CD4-positive, alpha-beta memory T cell (primary cell): ENCODE results near the gene UBL5. TPM values are rescaled to one million over a fixed set of nuclear protein-coding genes. Genes with fewer than 3 reads are reported as not detected.

Experiments used
- CTCF ChIA-PET: fragments of 350-600 bp; sonication (Branson Sonifier 250); formaldehyde crosslinking; loops from one replicate; lab custom pipeline; 2021; ENCODE audit warnings: inconsistent platforms; ENCODE audit not compliant: partially characterized antibody; lab: Charles Lee
- POLR2A ChIA-PET: fragments of 350-600 bp; sonication (Branson Sonifier 250); formaldehyde crosslinking; loops from one replicate; lab custom pipeline; 2021; ENCODE audit not compliant: partially characterized antibody; lab: Charles Lee
- DNase-seq, 5 donors: peaks; one replicate each; pipeline versions ENCODE4 v3.0.0 to v3.0.0-alpha.2; 2020 to 2022; ENCODE audit warnings: mixed read lengths in 1 of 5
- H3K27ac ChIP-seq: one replicate; pipeline ENCODE4 v1.7.0; 2013; ENCODE audit warnings: low read depth, low read length
- H3K27me3 ChIP-seq: 2 replicates; pipeline ENCODE4 v1.7.0; 2013; ENCODE audit warnings: mild to moderate bottlenecking, low read length, moderate library complexity; ENCODE audit not compliant: insufficient read depth
- H3K36me3 ChIP-seq: 2 replicates; pipeline ENCODE4 v1.7.0; 2013; ENCODE audit warnings: mild to moderate bottlenecking, low read length, moderate library complexity; ENCODE audit not compliant: insufficient read depth
- H3K4me1 ChIP-seq: 2 replicates; pipeline ENCODE4 v1.7.0; 2013; ENCODE audit warnings: mild to moderate bottlenecking, low read length, moderate library complexity; ENCODE audit not compliant: insufficient read depth
- H3K4me3 ChIP-seq, 2 donors: one replicate each; pipeline ENCODE4 v1.7.0; 2013; ENCODE audit warnings: low read length in 2 of 2, mild to moderate bottlenecking in 1 of 2
- H3K9me3 ChIP-seq, 2 donors: one replicate each; pipeline ENCODE4 v1.7.0; 2013; ENCODE audit warnings: low read length in 2 of 2, control low read depth in 1 of 2; ENCODE audit not compliant: control insufficient read depth in 1 of 2
- H3K27ac Mint-ChIP-seq, 7 donors: one replicate each; pipeline ENCODE4 v1.8.0; 2020 to 2021; ENCODE audit warnings: mixed read lengths in 7 of 7, mild to moderate bottlenecking in 6 of 7, inconsistent platforms in 3 of 7, moderate library complexity in 3 of 7
- H3K27me3 Mint-ChIP-seq, 2 donors: one replicate each; pipeline ENCODE4 v1.8.0; 2020 to 2021; ENCODE audit warnings: mixed read lengths in 2 of 2
- H3K36me3 Mint-ChIP-seq, 2 donors: one replicate each; pipeline ENCODE4 v1.8.0; 2020 to 2021; ENCODE audit warnings: mixed read lengths in 2 of 2, inconsistent platforms in 1 of 2, mild to moderate bottlenecking in 1 of 2
- H3K4me1 Mint-ChIP-seq, 4 donors: one replicate each; pipeline ENCODE4 v1.8.0; 2020 to 2021; ENCODE audit warnings: mixed read lengths in 4 of 4, mild to moderate bottlenecking in 1 of 4
- H3K4me3 Mint-ChIP-seq, 8 donors: one replicate each; pipeline ENCODE4 v1.8.0; 2020 to 2021; ENCODE audit warnings: mixed read lengths in 8 of 8, mild to moderate bottlenecking in 7 of 8, moderate library complexity in 6 of 8, inconsistent platforms in 3 of 8
- H3K9me3 Mint-ChIP-seq, 8 donors: one replicate each; pipeline ENCODE4 v1.8.0; 2020 to 2021; ENCODE audit warnings: mixed read lengths in 8 of 8, mild to moderate bottlenecking in 5 of 8, inconsistent platforms in 3 of 8, moderate library complexity in 1 of 8
- intact Hi-C: fragments of 100-400 bp; cut with micrococcal nuclease; formaldehyde crosslinking; loops from one replicate; pipeline ENCODE4 v1.15.1; 2023
- polyA plus RNA-seq, 2 donors: library from polyadenylated mRNA; unstranded; fragments of 300-500 nt; fragmentation: Illumina TruSeq; gene quantifications; one replicate each; pipeline ENCODE4 v1.2.3, GENCODE V29; 2021
- total RNA-seq, 2 experiments: library from RNA; stranded (reverse); gene quantifications; one replicate each; pipeline ENCODE4 v1.2.3, GENCODE V29; 2021

The UBL5 gene
- total and polyA plus RNA-seq, 4 experiments from 2014 or later, result 241 to 753 (median 475) TPM

GRCh38 chr19:9857920-9858746 is 30.4 kb downstream of the UBL5 start:
- Histone ChIP-seq H3K9me3 (no peaks in the 10 kb centered on the region), H3K36me3 (no peaks in the 10 kb centered on the region), H3K4me1 (peaks cover 85% of the 10 kb centered on the region), H3K27ac (peak overlapping the region; percentile 60), H3K4me3 (peak overlapping the region; percentile 63 to 87), H3K27me3 (no peaks in the 10 kb centered on the region)
- Mint-ChIP-seq H3K4me1 (peaks cover 42 to 90% (median 65%) of the 10 kb centered on the region in 4 donors), H3K27ac (peak overlapping the region; percentile 86 to 99 (median 97)), H3K9me3 (no peaks in the 10 kb centered on the region), H3K36me3 (peaks cover 8 to 12% of the 10 kb centered on the region in 2 donors), H3K27me3 (no peaks in the 10 kb centered on the region), H3K4me3 (peak overlapping the region; percentile 90 to 100 (median 96))
- ChIA-PET POLR2A (interaction anchor here (0.5 to 3.7 kb wide), 15 partner anchors 8 to 468 kb away, joined by 3 to 40 read pairs (median 4); partner anchors contain the start of genes PIN1, PPAN and UBL5), CTCF (interaction anchor here (0.8 to 2.5 kb wide), 6 partner anchors 9 to 23 kb away, joined by 3 to 10 read pairs (median 5); partner anchors contain the start of gene PIN1)
- peak in 4 of 5 donors; percentile 44 to 60 (median 54) for DNase-seq
- intact Hi-C loops, result loop anchor here (1.0 to 2.0 kb wide), 3 partner anchors 8 to 57 kb away; partner anchors contain the start of gene PIN1

- H3K9me3 ChIP-seq, result no peaks in the 10 kb centered on the region
- H3K27ac ChIP-seq, result peak overlapping the region; percentile 60
- H3K36me3 ChIP-seq, result no peaks in the 10 kb centered on the region
- DNase-seq, result no peak
- peak overlapping the region; percentile 20 to 49 for H3K4me3 ChIP-seq
- ChIA-PET POLR2A (interaction anchor here (1.0 to 3.7 kb wide), 8 partner anchors 8 to 284 kb away, joined by 3 to 40 read pairs (median 4); partner anchors contain the start of genes PIN1, PPAN and UBL5), CTCF (interaction anchor here (1.8 to 2.5 kb wide), 2 partner anchors 11 to 24 kb away, joined by 5 to 10 read pairs; partner anchors contain the start of gene PIN1)
- H3K4me1 ChIP-seq, result peaks cover 87% of the 10 kb centered on the region
- Mint-ChIP-seq H3K27ac (peak overlapping the region; percentile 86 to 99 (median 97)), H3K36me3 (peaks cover 7 to 11% of the 10 kb centered on the region in 2 donors), H3K27me3 (no peaks in the 10 kb centered on the region), H3K4me3 (peak overlapping the region; percentile 28 to 100 (median 94)), H3K9me3 (no peaks in the 10 kb centered on the region), H3K4me1 (peaks cover 48 to 92% (median 69%) of the 10 kb centered on the region in 4 donors)
- intact Hi-C loops, result loop anchor here (1.0 to 2.0 kb wide), 3 partner anchors 8 to 56 kb away; partner anchors contain the start of gene PIN1
- H3K27me3 ChIP-seq, result no peaks in the 10 kb centered on the region
Observed at GRCh38 chr19:9858766-9859165, 31.0 kb downstream of the UBL5 start.

GRCh38 chr19:9860407-9860806 is 32.7 kb downstream of the UBL5 start:
- DNase-seq, result no peak
- peaks cover 96% of the 10 kb centered on the region for H3K4me1 ChIP-seq
- no peaks in the 10 kb centered on the region for H3K9me3 ChIP-seq
- ChIA-PET CTCF (interaction anchor here (1.7 kb wide), 1 partner anchor 22 kb away, joined by 5 read pairs; no protein-coding TSS in a partner anchor), POLR2A (interaction anchor here (0.7 kb wide), 1 partner anchor 33 kb away, joined by 3 read pairs; no protein-coding TSS in a partner anchor)
- H3K27ac ChIP-seq, result no peak overlapping the region
- no peaks in the 10 kb centered on the region for H3K36me3 ChIP-seq
- Mint-ChIP-seq H3K9me3 (no peaks in the 10 kb centered on the region), H3K4me1 (peaks cover 51 to 95% (median 69%) of the 10 kb centered on the region in 4 donors), H3K27ac (peak overlapping the region in 2 of 7 donors; percentile 12 to 86), H3K4me3 (peak overlapping the region in 2 of 8 donors; percentile 24 to 31), H3K27me3 (no peaks in the 10 kb centered on the region), H3K36me3 (peaks cover 0 to 4% of the 10 kb centered on the region in 2 donors)
- intact Hi-C loops, result no loop called here
- H3K27me3 ChIP-seq, result no peaks in the 10 kb centered on the region
- H3K4me3 ChIP-seq, result no peak overlapping the region

GRCh38 chr19:9861503-9861902 is 33.8 kb downstream of the UBL5 start:
- intact Hi-C loops, result no loop called here
- Histone ChIP-seq H3K4me3 (no peak overlapping the region), H3K9me3 (no peaks in the 10 kb centered on the region), H3K4me1 (peaks cover 97% of the 10 kb centered on the region), H3K27ac (no peak overlapping the region), H3K36me3 (no peaks in the 10 kb centered on the region), H3K27me3 (no peaks in the 10 kb centered on the region)
- H3K27me3 Mint-ChIP-seq, result no peaks in the 10 kb centered on the region
- no peaks in the 10 kb centered on the region for H3K9me3 Mint-ChIP-seq
- DNase-seq, result no peak
- peak overlapping the region in 5 of 7 donors; percentile 29 to 86 (median 61) for H3K27ac Mint-ChIP-seq
- ChIA-PET CTCF (interaction anchor here (0.6 to 0.9 kb wide), 2 partner anchors 52 to 519 kb away, joined by 3 read pairs; partner anchors contain the start of gene TYK2), POLR2A (no interaction called here)
- H3K4me3 Mint-ChIP-seq, result peak overlapping the region in 1 of 8 donors; percentile 74
- H3K36me3 Mint-ChIP-seq, result peaks cover 0 to 4% of the 10 kb centered on the region in 2 donors
- H3K4me1 Mint-ChIP-seq, result peaks cover 55 to 93% (median 72%) of the 10 kb centered on the region in 4 donors

GRCh38 chr19:9862938-9863337 is 35.2 kb downstream of the UBL5 start:
- peaks cover 0 to 2% of the 10 kb centered on the region in 2 donors for H3K36me3 Mint-ChIP-seq
- CTCF ChIA-PET, result interaction anchor here (1.2 kb wide), 1 partner anchor 28 kb away, joined by 3 read pairs; the partner anchor contains the start of gene PIN1
- H3K36me3 ChIP-seq, result no peaks in the 10 kb centered on the region
- H3K4me1 ChIP-seq, result peaks cover 92% of the 10 kb centered on the region
- peak overlapping the region; percentile 33 to 79 (median 67) for H3K4me3 Mint-ChIP-seq
- no peaks in the 10 kb centered on the region for H3K9me3 ChIP-seq
- DNase-seq, result peak in 4 of 5 donors; percentile 27 to 43 (median 34)
- H3K4me1 Mint-ChIP-seq, result peaks cover 45 to 88% (median 67%) of the 10 kb centered on the region in 4 donors
- H3K27ac ChIP-seq, result peak overlapping the region; percentile 29
- H3K4me3 ChIP-seq, result no peak overlapping the region
- H3K9me3 Mint-ChIP-seq, result no peaks in the 10 kb centered on the region
- H3K27ac Mint-ChIP-seq, result peak overlapping the region; percentile 54 to 95 (median 87)
- H3K27me3 Mint-ChIP-seq, result no peaks in the 10 kb centered on the region
- intact Hi-C loops, result no loop called here
- H3K27me3 ChIP-seq, result no peaks in the 10 kb centered on the region
- POLR2A ChIA-PET, result interaction anchor here (0.8 to 1.0 kb wide), 2 partner anchors 27 to 60 kb away, joined by 3 to 5 read pairs; no protein-coding TSS in a partner anchor

- H3K27ac ChIP-seq, result peak overlapping the region; percentile 29
- Mint-ChIP-seq H3K9me3 (no peaks in the 10 kb centered on the region), H3K36me3 (no peaks in the 10 kb centered on the region), H3K4me1 (peaks cover 36 to 80% (median 59%) of the 10 kb centered on the region in 4 donors), H3K27ac (peak overlapping the region; percentile 54 to 95 (median 87)), H3K27me3 (no peaks in the 10 kb centered on the region), H3K4me3 (peak overlapping the region; percentile 33 to 79 (median 67))
- H3K36me3 ChIP-seq, result no peaks in the 10 kb centered on the region
- no peaks in the 10 kb centered on the region for H3K27me3 ChIP-seq
- peak in 1 of 5 donors; percentile 20 for DNase-seq
- no peak overlapping the region for H3K4me3 ChIP-seq
- intact Hi-C loops, result no loop called here
- CTCF ChIA-PET, result no interaction called here
- H3K9me3 ChIP-seq, result no peaks in the 10 kb centered on the region
- POLR2A ChIA-PET, result interaction anchor here (0.6 kb wide), 1 partner anchor 965 kb away, joined by 4 read pairs; no protein-coding TSS in a partner anchor
- peaks cover 85% of the 10 kb centered on the region for H3K4me1 ChIP-seq
Observed at GRCh38 chr19:9863759-9864158, 36.0 kb downstream of the UBL5 start.
